ENCODE results near the gene TMEM247.

- TF ChIP-seq CSDC2 (CRISPR knock-in tag; IDR thresholded peaks at IDR 0.05), result no peak
- no peak for TF ChIP-seq GLIS3 (CRISPR knock-in tag; IDR thresholded peaks at IDR 0.05)
- TF ChIP-seq PATZ1 (CRISPR knock-in tag; IDR thresholded peaks at IDR 0.05; ENCODE audit: borderline replicate concordance), result no peak
- TF ChIP-seq ZNF70 (CRISPR knock-in tag; IDR thresholded peaks at IDR 0.05), result no peak
- no peak for TF ChIP-seq ZNF565 (CRISPR knock-in tag; conservative IDR thresholded peaks at IDR 0.05; ENCODE audit: low read depth)
- no peak for TF ChIP-seq ZC3H10 (CRISPR knock-in tag; IDR thresholded peaks at IDR 0.05)
- no peak for TF ChIP-seq POU6F1 (CRISPR knock-in tag; IDR thresholded peaks at IDR 0.05; ENCODE audit: borderline replicate concordance, low read depth)
Observed at GRCh38 chr2:46444732-46445131, 34.6 kb upstream of the TMEM247 start.
